DOHH2 (cell line): Measurements from ENCODE around the gene HIGD1B.

ENCODE experiments used
- EZH2phosphoT487 ChIP-seq: fragments of 200-600 bp; sonication (generic); IDR thresholded peaks from 2 replicates; pipeline ENCODE4 v1.6.1; 2017; ENCODE audit warnings: borderline replicate concordance, mild to moderate bottlenecking, antibody characterized with exemption, low read length, moderate library complexity, mixed read lengths
- TF ChIP-seq, protein P1 (sequence below): fragments of 200-600 bp; sonication (generic); IDR thresholded peaks from one replicate; pipeline ENCODE4 v1.5.1; 2014; ENCODE audit warnings: antibody characterized with exemption, mild to moderate bottlenecking, low read depth, low read length; ENCODE audit not compliant: poor library complexity, severe bottlenecking

DNA sequence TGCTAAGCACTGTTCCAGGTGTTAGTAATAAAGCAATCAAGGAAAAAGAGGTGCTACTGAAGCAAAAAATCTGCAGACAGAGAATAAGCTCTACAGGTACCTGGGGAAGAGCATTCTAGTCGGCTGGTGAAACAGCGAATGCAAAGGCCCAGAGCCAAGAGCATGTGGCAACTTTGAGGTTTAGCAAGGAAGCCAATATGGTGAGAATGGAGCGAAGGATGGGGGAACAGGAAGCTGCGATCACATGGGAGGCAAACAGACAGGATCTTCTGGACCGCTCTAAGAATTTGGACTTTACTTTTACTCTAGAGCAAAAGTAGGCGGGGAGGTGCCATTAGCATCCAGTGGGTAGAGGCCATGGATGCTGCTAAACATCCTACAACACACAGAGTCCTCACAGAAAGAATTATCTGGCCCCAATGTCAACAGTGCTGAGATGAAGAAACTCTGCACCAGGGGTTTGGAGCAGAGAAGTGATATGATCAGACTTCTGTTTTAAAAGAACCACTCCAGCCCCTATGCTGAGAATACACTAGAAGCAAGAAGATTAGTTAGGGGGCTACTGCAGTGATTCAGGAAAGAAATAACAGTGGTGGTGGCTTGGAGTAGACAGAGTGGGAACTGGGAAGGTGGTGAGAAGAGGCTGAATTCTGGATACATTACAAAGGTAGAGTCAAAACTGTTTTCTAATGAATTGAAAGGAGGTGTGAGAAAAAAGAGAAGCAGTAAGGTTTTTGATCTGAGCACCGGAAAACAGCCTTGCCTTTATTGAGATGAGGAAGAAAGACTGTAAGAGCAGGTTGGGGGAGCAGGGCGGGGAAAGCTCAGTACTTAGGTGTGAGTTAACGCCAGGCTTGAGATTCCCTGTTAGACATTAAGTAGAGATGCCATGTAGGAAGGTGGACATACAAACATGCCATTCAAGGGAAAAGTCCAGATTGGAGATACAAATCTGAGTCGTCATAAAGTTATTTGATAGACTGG lies 40.6 kb downstream of the HIGD1B start:
- TF ChIP-seq, protein P1, sequence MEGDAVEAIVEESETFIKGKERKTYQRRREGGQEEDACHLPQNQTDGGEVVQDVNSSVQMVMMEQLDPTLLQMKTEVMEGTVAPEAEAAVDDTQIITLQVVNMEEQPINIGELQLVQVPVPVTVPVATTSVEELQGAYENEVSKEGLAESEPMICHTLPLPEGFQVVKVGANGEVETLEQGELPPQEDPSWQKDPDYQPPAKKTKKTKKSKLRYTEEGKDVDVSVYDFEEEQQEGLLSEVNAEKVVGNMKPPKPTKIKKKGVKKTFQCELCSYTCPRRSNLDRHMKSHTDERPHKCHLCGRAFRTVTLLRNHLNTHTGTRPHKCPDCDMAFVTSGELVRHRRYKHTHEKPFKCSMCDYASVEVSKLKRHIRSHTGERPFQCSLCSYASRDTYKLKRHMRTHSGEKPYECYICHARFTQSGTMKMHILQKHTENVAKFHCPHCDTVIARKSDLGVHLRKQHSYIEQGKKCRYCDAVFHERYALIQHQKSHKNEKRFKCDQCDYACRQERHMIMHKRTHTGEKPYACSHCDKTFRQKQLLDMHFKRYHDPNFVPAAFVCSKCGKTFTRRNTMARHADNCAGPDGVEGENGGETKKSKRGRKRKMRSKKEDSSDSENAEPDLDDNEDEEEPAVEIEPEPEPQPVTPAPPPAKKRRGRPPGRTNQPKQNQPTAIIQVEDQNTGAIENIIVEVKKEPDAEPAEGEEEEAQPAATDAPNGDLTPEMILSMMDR = no peak
- TF ChIP-seq EZH2phosphoT487 = no peak
